ENCODE measurements around the gene ARHGEF12.

DNA sequence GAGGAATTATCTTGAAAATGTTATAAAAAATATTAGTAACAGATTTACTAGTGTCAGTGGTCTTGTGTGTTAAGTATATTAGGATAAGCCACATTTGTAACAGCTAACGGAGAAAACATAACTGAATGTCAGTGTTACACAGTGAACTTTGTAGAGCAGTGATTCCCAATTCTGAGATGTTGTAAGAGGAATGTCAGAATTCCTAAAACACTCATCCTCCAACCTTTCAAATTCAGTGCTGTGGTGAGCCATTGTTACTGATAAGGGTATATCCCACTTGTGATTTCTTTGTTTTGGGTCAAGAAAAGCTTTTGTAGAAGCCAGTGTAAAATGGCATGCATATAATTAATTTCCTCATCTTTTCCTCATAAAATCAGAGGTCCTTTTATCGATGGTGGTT lies 61.9 kb downstream of the ARHGEF12 start:
- TF ChIP-seq POLR2AphosphoS5 (IDR thresholded peaks at IDR 0.05; ENCODE audit: borderline replicate concordance, low read depth, low read length) = no peak
- TF ChIP-seq EZH2 (IDR thresholded peaks at IDR 0.05) = no peak

Measured in SK-N-MC (cell line).